IMR-90 (cell line): ENCODE results near the gene TRUB2. TPM values are rescaled to one million over a fixed set of nuclear protein-coding genes. Genes with fewer than 3 reads are reported as not detected.
A peak's percentile ranks its signal among the peaks of the same experiment; 100 is the strongest.

ENCODE experiments used
- ATAC-seq: fragments of 200-7000 bp; cut with Tn5 transposase; 2 replicates; pipeline ENCODE4 v1.9.1; 2020; ENCODE audit warnings: low read depth, mild to moderate bottlenecking, moderate library complexity
- BruUV-seq: library from RNA; stranded (reverse); fragments of 400-500 nt; replicated peaks from 2 replicates; lab custom pipeline; 2021; lab: Mats Ljungman, UMichigan
- CTCF ChIA-PET: fragments of 300-600 bp; formaldehyde crosslinking; extraction: SDS; loops from one replicate; lab custom pipeline; 2021; ENCODE audit warnings: antibody characterized with exemption; lab: Yijun Ruan, JAX
- POLR2A ChIA-PET: fragments of 300-600 bp; sonication (Branson Sonifier 250); formaldehyde crosslinking; loops from one replicate; lab custom pipeline; 2022; ENCODE audit warnings: antibody characterized with exemption; ENCODE audit not compliant: unreplicated experiment; lab: Charles Lee
- DNase-seq: peaks from one replicate; pipeline ENCODE4 v3.0.0; 2013
- H2AFZ ChIP-seq: replicated peaks from 2 replicates; pipeline ENCODE3; 2013; ENCODE audit warnings: low read length, mild to moderate bottlenecking; ENCODE audit not compliant: poor library complexity
- H2AK5ac ChIP-seq: 2 replicates; pipeline ENCODE4 v1.6.1; 2013; ENCODE audit warnings: low read depth, low read length, inconsistent platforms
- H2AK9ac ChIP-seq: replicated peaks from 2 replicates; pipeline ENCODE3; 2013; ENCODE audit warnings: mild to moderate bottlenecking, low read depth, low read length, moderate library complexity; ENCODE audit not compliant: poor library complexity
- H2BK120ac ChIP-seq: 2 replicates; pipeline ENCODE4 v1.6.1; 2013; ENCODE audit warnings: low read depth, low read length, inconsistent platforms
- H2BK15ac ChIP-seq: 3 replicates; pipeline ENCODE4 v1.6.1; 2013; ENCODE audit warnings: low read depth, low read length, inconsistent platforms
- H2BK20ac ChIP-seq: 2 replicates; pipeline ENCODE4 v1.6.1; 2013; ENCODE audit warnings: low read depth, mild to moderate bottlenecking, inconsistent platforms, low read length, moderate library complexity
- H2BK5ac ChIP-seq: 2 replicates; pipeline ENCODE4 v1.6.1; 2013; ENCODE audit warnings: mild to moderate bottlenecking, low read depth, low read length, inconsistent platforms; ENCODE audit not compliant: poor library complexity, severe bottlenecking
- H3K14ac ChIP-seq: replicated peaks from 2 replicates; pipeline ENCODE4 v1.6.1; 2013; ENCODE audit warnings: low read depth, low read length, inconsistent platforms
- H3K18ac ChIP-seq: 2 replicates; pipeline ENCODE4 v1.6.1; 2013; ENCODE audit warnings: low read depth, low read length, control low read depth
- H3K23ac ChIP-seq: 2 replicates; pipeline ENCODE4 v1.6.1; 2013; ENCODE audit warnings: low read depth, low read length, inconsistent platforms
- H3K27ac ChIP-seq: 2 replicates; pipeline ENCODE4 v1.5.1; 2013; ENCODE audit warnings: mild to moderate bottlenecking, control low read depth, low read length; ENCODE audit not compliant: insufficient read depth
- H3K27me3 ChIP-seq: 2 replicates; pipeline ENCODE4 v1.6.1; 2013; ENCODE audit warnings: low read length; ENCODE audit not compliant: control insufficient read depth, insufficient read depth
- H3K36me3 ChIP-seq: 2 replicates; pipeline ENCODE4 v1.6.1; 2013; ENCODE audit warnings: low read length, mixed read lengths; ENCODE audit not compliant: control insufficient read depth, insufficient read depth
- H3K4ac ChIP-seq: 2 replicates; pipeline ENCODE4 v1.6.1; 2013; ENCODE audit warnings: low read depth, low read length, inconsistent platforms
- H3K4me1 ChIP-seq: 2 replicates; pipeline ENCODE4 v1.6.1; 2013; ENCODE audit warnings: low read length, mixed read lengths; ENCODE audit not compliant: control insufficient read depth, insufficient read depth
- H3K4me2 ChIP-seq: 2 replicates; pipeline ENCODE4 v1.6.1; 2013; ENCODE audit warnings: low read depth, mild to moderate bottlenecking, control low read depth, low read length, moderate library complexity
- H3K4me3 ChIP-seq: 2 replicates; pipeline ENCODE4 v1.5.1; 2013; ENCODE audit warnings: low read depth, mild to moderate bottlenecking, control low read depth, low read length, moderate library complexity; ENCODE audit not compliant: insufficient read depth
- H3K56ac ChIP-seq: 2 replicates; pipeline ENCODE4 v1.6.1; 2013; ENCODE audit warnings: low read length, inconsistent platforms; ENCODE audit not compliant: insufficient read depth; ENCODE audit errors: extremely low read depth
- H3K79me1 ChIP-seq, 2 experiments: 2 replicates each; pipeline ENCODE4 v1.6.1; 2013; ENCODE audit warnings: low read length in 2 of 2, inconsistent platforms in 1 of 2, low read depth in 1 of 2
- H3K9ac ChIP-seq: 2 replicates; pipeline ENCODE4 v1.6.1; 2013; ENCODE audit warnings: low read depth, low read length, control low read depth
- H3K9me1 ChIP-seq: 2 replicates; pipeline ENCODE4 v1.6.1; 2013; ENCODE audit warnings: low read length, inconsistent platforms; ENCODE audit not compliant: insufficient read depth
- H3K9me3 ChIP-seq: 2 replicates; pipeline ENCODE4 v1.6.1; 2013; ENCODE audit warnings: low read length; ENCODE audit not compliant: control insufficient read depth, insufficient read depth
- H4K20me1 ChIP-seq: 2 replicates; pipeline ENCODE4 v1.6.1; 2013; ENCODE audit warnings: low read length, inconsistent platforms; ENCODE audit not compliant: insufficient read depth
- H4K5ac ChIP-seq: 2 replicates; pipeline ENCODE4 v1.6.1; 2013; ENCODE audit warnings: mild to moderate bottlenecking, low read depth, low read length, control low read depth
- H4K8ac ChIP-seq, 2 experiments: 2 replicates each; pipeline ENCODE4 v1.6.1; 2013; ENCODE audit warnings: low read depth in 2 of 2, low read length in 2 of 2, control low read depth in 1 of 2, inconsistent platforms in 1 of 2
- H4K91ac ChIP-seq: 2 replicates; pipeline ENCODE4 v1.6.1; 2013; ENCODE audit warnings: low read depth, low read length, inconsistent platforms; ENCODE audit not compliant: insufficient read depth
- BHLHE40 ChIP-seq: fragments of 150-350 bp; IDR thresholded peaks from 2 replicates; pipeline ENCODE4 v1.6.1; 2016; ENCODE audit warnings: mild to moderate bottlenecking, low read depth, low read length
- CEBPB ChIP-seq: IDR thresholded peaks from 2 replicates; pipeline ENCODE4 v1.6.1; 2012; ENCODE audit warnings: low read depth, low read length, improper control_type of control experiment
- CHD1 ChIP-seq: IDR thresholded peaks from 2 replicates; pipeline ENCODE4 v1.6.1; 2012; ENCODE audit warnings: low read depth, low read length, improper control_type of control experiment
- FOS ChIP-seq: fragments of 150-350 bp; IDR thresholded peaks from 2 replicates; pipeline ENCODE4 v1.6.1; 2016; ENCODE audit warnings: low read depth, low read length
- MAFK ChIP-seq: IDR thresholded peaks from 2 replicates; pipeline ENCODE4 v1.6.1; 2012; ENCODE audit warnings: low read depth, low read length, improper control_type of control experiment
- MAZ ChIP-seq: IDR thresholded peaks from 2 replicates; pipeline ENCODE4 v1.6.1; 2012; ENCODE audit warnings: low read depth, mild to moderate bottlenecking, low read length, improper control_type of control experiment, moderate library complexity, borderline replicate concordance
- MXI1 ChIP-seq: IDR thresholded peaks from 2 replicates; pipeline ENCODE4 v1.6.1; 2012; ENCODE audit warnings: low read depth, mild to moderate bottlenecking, low read length, moderate library complexity, borderline replicate concordance
- NFE2L2 ChIP-seq: fragments of 150-350 bp; IDR thresholded peaks from 2 replicates; pipeline ENCODE4 v1.6.1; 2016; ENCODE audit warnings: low read depth, mild to moderate bottlenecking, low read length
- POLR2A ChIP-seq: IDR thresholded peaks from 2 replicates; pipeline ENCODE4 v1.6.1; 2012; ENCODE audit warnings: mild to moderate bottlenecking, low read depth, low read length
- RAD21 ChIP-seq: IDR thresholded peaks from 2 replicates; pipeline ENCODE4 v1.6.1; 2012; ENCODE audit warnings: low read length, improper control_type of control experiment
- RCOR1 ChIP-seq: IDR thresholded peaks from 2 replicates; pipeline ENCODE4 v1.6.1; 2012; ENCODE audit warnings: mild to moderate bottlenecking, low read length, improper control_type of control experiment; ENCODE audit not compliant: insufficient replicate concordance
- RFX5 ChIP-seq: IDR thresholded peaks from 2 replicates; pipeline ENCODE4 v1.8.0; 2012; ENCODE audit warnings: low read depth, mild to moderate bottlenecking, low read length, moderate library complexity
- SMC3 ChIP-seq: fragments of 150-350 bp; IDR thresholded peaks from 2 replicates; pipeline ENCODE4 v1.6.1; 2016; ENCODE audit warnings: low read depth, mild to moderate bottlenecking, antibody characterized with exemption, low read length, moderate library complexity
- WGBS, 2 experiments: methylation state at CpG; one replicate each; pipeline versions ENCODE4 v1.1.5 to v1.1.7; 2013; ENCODE audit warnings: missing lambda C conversion rate in 2 of 2; ENCODE audit not compliant: insufficient read length in 1 of 2; ENCODE audit errors: extremely low coverage in 2 of 2; 5-methylcytosine and 5-hydroxymethylcytosine counted together
- dilution Hi-C: fragments of 300-500 bp; cut with HindIII; formaldehyde crosslinking; loops from one replicate; pipeline ENCODE4 v1.14.3; 2018; ENCODE audit warnings: low sequenced_read_pairs; ENCODE audit not compliant: unreplicated experiment
- in situ Hi-C: fragments of 300-500 bp; cut with MboI; formaldehyde crosslinking; loops from 3 replicates; pipeline ENCODE4 v1.14.3; 2019; ENCODE audit warnings: low sequenced_read_pairs, inconsistent platforms, mixed read lengths
- intact Hi-C: fragments of 100-400 bp; cut with micrococcal nuclease; formaldehyde crosslinking; loops from 2 replicates; pipeline ENCODE4 v1.10.0; 2022
- polyA plus RNA-seq, 3 experiments: library from polyadenylated mRNA; depleted of rRNA; stranded (reverse); fragments of >200 nt; gene quantifications; 2 replicates each; pipeline ENCODE4 v1.2.3, GENCODE V29; 2012; ENCODE audit warnings: low replicate concordance in 1 of 3
- total RNA-seq: library from RNA; depleted of rRNA; stranded (reverse); fragments of >200 nt; gene quantifications from 2 replicates; pipeline ENCODE4 v1.2.3, GENCODE V29; 2012
- TF ChIP-seq, protein P1 (sequence below): conservative IDR thresholded peaks from 2 replicates; pipeline ENCODE4 v1.5.1; 2012; ENCODE audit warnings: mild to moderate bottlenecking, low read depth, low read length, improper control_type of control experiment
- TF ChIP-seq, protein P2 (sequence below): fragments of 150-350 bp; IDR thresholded peaks from 2 replicates; pipeline ENCODE4 v1.6.1; 2016; ENCODE audit warnings: low read depth, mild to moderate bottlenecking, low read length, moderate library complexity, borderline replicate concordance
- TF ChIP-seq, protein P3 (sequence below): fragments of 150-350 bp; IDR thresholded peaks from 2 replicates; pipeline ENCODE4 v1.6.1; 2017; ENCODE audit warnings: mild to moderate bottlenecking, antibody characterized with exemption, low read length, low read depth

The TRUB2 gene
- total and polyA plus RNA-seq, 2 of the 4 experiments (the other 2 are of a cell fraction): 18.0 to 21.3 TPM

DNA sequence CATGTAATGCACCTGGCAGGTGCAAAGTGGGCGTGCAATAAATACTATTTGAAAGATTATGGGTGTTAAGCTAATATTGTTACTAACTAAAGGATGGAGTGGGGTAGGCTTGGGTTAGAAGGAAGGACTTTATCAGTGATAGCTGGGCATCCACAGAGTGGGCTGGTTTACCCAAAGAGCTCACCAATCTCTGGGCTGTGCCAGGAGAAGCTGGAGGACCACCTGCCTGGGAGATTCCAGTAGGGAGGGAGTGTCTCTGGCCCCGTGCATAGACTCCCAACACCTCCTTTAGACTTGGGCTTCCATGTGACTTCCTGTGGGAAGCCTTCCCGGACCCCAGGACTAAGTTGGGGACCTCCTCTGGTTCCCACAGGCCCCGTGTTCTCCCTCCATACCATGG lies 43.3 kb upstream of the TRUB2 start:
- H3K9ac ChIP-seq: peak overlapping the region; percentile 27; the same call in 1 of the 2 replicates
- H3K27me3 ChIP-seq: no peaks in the 10 kb centered on the region
- peak overlapping the region; percentile 91 for H2AFZ ChIP-seq
- H3K4ac ChIP-seq: peak overlapping the region; percentile 7; the same call in 1 of the 2 replicates
- CTCF ChIA-PET: no interaction called here
- H2BK20ac ChIP-seq: no peak overlapping the region
- no peak overlapping the region for H3K4me2 ChIP-seq
- H3K14ac ChIP-seq: no peak overlapping the region
- peak overlapping the region; percentile 84 to 99; a peak in 3 of 4 replicates for H4K8ac ChIP-seq
- no peaks in the 10 kb centered on the region for H3K9me1 ChIP-seq
- dilution Hi-C loops: no loop called here
- no peaks in the 10 kb centered on the region for H3K36me3 ChIP-seq
- ATAC-seq (no peak), DNase-seq (no peak)
- POLR2A ChIA-PET: no interaction called here
- H2BK120ac ChIP-seq: no peak overlapping the region
- H2AK9ac ChIP-seq: peak overlapping the region; percentile 74
- H4K20me1 ChIP-seq: no peaks in the 10 kb centered on the region
- no peaks in the 10 kb centered on the region for H3K9me3 ChIP-seq
- peak overlapping the region; percentile 95 for H4K5ac ChIP-seq
- no peak overlapping the region for H2AK5ac ChIP-seq
- intact Hi-C loops: no loop called here
- no peak overlapping the region for H3K4me3 ChIP-seq
- no peak overlapping the region for H2BK15ac ChIP-seq
- in situ Hi-C loops: no loop called here
- no peak overlapping the region for H3K27ac ChIP-seq
- no TSS peak for BruUV-seq
- 0 out of 2 replicates have a peak overlapping the region, but pooled peaks have one; percentile 24 for H3K23ac ChIP-seq
- H3K79me1 ChIP-seq: peaks cover 0 to 13% of the 10 kb centered on the region in 2 experiments; a peak in 2 of 4 replicates
- TF ChIP-seq NFE2L2 (no peak), RFX5 (no peak), SMC3 (no peak), MXI1 (no peak), POLR2A (no peak), RAD21 (no peak), MAZ (no peak), CEBPB (no peak), FOS (no peak), MAFK (no peak), RCOR1 (no peak), CHD1 (no peak), BHLHE40 (no peak)
- TF ChIP-seq, protein P1, sequence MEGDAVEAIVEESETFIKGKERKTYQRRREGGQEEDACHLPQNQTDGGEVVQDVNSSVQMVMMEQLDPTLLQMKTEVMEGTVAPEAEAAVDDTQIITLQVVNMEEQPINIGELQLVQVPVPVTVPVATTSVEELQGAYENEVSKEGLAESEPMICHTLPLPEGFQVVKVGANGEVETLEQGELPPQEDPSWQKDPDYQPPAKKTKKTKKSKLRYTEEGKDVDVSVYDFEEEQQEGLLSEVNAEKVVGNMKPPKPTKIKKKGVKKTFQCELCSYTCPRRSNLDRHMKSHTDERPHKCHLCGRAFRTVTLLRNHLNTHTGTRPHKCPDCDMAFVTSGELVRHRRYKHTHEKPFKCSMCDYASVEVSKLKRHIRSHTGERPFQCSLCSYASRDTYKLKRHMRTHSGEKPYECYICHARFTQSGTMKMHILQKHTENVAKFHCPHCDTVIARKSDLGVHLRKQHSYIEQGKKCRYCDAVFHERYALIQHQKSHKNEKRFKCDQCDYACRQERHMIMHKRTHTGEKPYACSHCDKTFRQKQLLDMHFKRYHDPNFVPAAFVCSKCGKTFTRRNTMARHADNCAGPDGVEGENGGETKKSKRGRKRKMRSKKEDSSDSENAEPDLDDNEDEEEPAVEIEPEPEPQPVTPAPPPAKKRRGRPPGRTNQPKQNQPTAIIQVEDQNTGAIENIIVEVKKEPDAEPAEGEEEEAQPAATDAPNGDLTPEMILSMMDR: no peak
- TF ChIP-seq, protein P2, sequence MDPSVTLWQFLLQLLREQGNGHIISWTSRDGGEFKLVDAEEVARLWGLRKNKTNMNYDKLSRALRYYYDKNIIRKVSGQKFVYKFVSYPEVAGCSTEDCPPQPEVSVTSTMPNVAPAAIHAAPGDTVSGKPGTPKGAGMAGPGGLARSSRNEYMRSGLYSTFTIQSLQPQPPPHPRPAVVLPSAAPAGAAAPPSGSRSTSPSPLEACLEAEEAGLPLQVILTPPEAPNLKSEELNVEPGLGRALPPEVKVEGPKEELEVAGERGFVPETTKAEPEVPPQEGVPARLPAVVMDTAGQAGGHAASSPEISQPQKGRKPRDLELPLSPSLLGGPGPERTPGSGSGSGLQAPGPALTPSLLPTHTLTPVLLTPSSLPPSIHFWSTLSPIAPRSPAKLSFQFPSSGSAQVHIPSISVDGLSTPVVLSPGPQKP: no peak
- TF ChIP-seq, protein P3, sequence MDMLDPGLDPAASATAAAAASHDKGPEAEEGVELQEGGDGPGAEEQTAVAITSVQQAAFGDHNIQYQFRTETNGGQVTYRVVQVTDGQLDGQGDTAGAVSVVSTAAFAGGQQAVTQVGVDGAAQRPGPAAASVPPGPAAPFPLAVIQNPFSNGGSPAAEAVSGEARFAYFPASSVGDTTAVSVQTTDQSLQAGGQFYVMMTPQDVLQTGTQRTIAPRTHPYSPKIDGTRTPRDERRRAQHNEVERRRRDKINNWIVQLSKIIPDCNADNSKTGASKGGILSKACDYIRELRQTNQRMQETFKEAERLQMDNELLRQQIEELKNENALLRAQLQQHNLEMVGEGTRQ: no peak
- no peak overlapping the region for H3K18ac ChIP-seq
- no peak overlapping the region for H2BK5ac ChIP-seq
- H4K91ac ChIP-seq: no peak overlapping the region
- 100% methylated on average over 1 of the region's 4 CpGs; no CpG with 5 or more reads in 1 of the 2 experiments for WGBS, 2 experiments
- no peak overlapping the region for H3K56ac ChIP-seq
- peaks cover 13% of the 10 kb centered on the region; the same call in 1 of the 2 replicates for H3K4me1 ChIP-seq
